RWPE1 (cell line): Measurements from ENCODE around the gene SLC6A6.
A peak's percentile ranks its signal among the peaks of the same experiment; 100 is the strongest.

Experiments
- CTCF ChIA-PET: fragments of 350-600 bp; sonication (Branson Sonifier 250); formaldehyde crosslinking; extraction: SDS; loops from one replicate; lab custom pipeline; 2021; lab: Yijun Ruan, JAX
- POLR2A ChIA-PET: fragments of 400-600 bp; formaldehyde crosslinking; extraction: SDS; loops from one replicate; lab custom pipeline; 2020; ENCODE audit warnings: antibody characterized with exemption; ENCODE audit not compliant: low non-redundant PET; lab: Yijun Ruan, JAX
- DNase-seq: peaks from one replicate; pipeline ENCODE4 v3.0.0; 2012; ENCODE audit warnings: low spot score
- H3K27ac ChIP-seq: fragments of 450-650 bp; 2 replicates; pipeline ENCODE4 v1.5.1; 2017
- CTCF ChIP-seq: fragments of 450-650 bp; conservative IDR thresholded peaks from 2 replicates; pipeline ENCODE4 v1.5.1; 2017; ENCODE audit warnings: low read depth, mild to moderate bottlenecking

The SLC6A6 gene

GRCh38 chr3:14506626-14507304 is 104.4 kb downstream of the SLC6A6 start:
- no peak for DNase-seq
- CTCF ChIA-PET, result interaction anchor here (1.0 kb wide), 1 partner anchor 41 kb away, joined by 3 read pairs; no protein-coding TSS in a partner anchor
- H3K27ac ChIP-seq, result no peak overlapping the region
- TF ChIP-seq CTCF, result no peak
- POLR2A ChIA-PET, result no interaction called here

GRCh38 chr3:14507305-14507741 is 104.9 kb downstream of the SLC6A6 start:
- ChIA-PET CTCF (interaction anchor here (1.0 kb wide), 1 partner anchor 41 kb away, joined by 3 read pairs; no protein-coding TSS in a partner anchor), POLR2A (no interaction called here)
- no peak for TF ChIP-seq CTCF
- DNase-seq, result no peak
- H3K27ac ChIP-seq, result no peak overlapping the region

DNA sequence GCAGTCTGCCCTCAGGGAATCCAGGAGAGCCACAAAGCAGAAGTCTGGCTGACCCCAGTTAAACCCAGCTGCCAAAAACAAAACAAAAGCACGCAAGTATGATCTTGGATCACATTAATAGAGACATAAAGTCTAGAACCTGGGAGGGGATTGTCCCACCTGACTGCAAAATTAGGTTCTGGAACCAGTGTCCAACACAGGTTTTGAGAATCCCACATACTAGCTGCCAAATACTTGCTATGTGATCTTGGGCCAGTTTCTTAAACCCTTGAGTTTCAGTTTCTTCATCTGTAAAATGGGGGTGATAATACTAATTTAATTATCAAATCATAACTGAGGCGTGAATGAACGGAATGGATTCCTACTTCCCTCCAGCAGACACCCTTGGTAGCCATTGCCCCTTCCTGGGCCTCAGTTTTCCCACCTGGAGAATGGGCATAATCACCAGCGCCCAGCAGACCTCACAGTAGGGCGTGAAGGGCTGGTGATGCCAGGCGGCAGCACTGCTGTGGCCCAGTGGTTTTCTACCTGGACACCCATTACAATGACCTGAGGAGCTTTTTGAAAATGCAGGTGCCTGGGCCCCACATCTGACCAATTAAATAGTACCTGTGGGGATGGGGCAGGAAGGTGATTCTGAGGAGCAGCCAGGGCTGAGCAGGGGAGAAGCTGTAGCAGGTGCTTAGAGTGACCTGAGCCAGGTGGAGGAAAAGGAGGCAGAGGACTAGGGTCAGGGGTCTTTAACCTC is 105.5 kb downstream of the SLC6A6 start:
- no peak for TF ChIP-seq CTCF
- no peak for DNase-seq
- ChIA-PET POLR2A (no interaction called here), CTCF (interaction anchor here (0.8 to 1.0 kb wide), 2 partner anchors 8 to 40 kb away, joined by 3 read pairs; no protein-coding TSS in a partner anchor)
- H3K27ac ChIP-seq, result no peak overlapping the region

- DNase-seq, result no peak
- TF ChIP-seq CTCF, result no peak
- CTCF ChIA-PET, result interaction anchor here (0.8 kb wide), 1 partner anchor 9 kb away, joined by 3 read pairs; no protein-coding TSS in a partner anchor
- POLR2A ChIA-PET, result no interaction called here
- H3K27ac ChIP-seq, result no peak overlapping the region
Measured at GRCh38 chr3:14508505-14508819, 106.1 kb downstream of the SLC6A6 start.

DNA sequence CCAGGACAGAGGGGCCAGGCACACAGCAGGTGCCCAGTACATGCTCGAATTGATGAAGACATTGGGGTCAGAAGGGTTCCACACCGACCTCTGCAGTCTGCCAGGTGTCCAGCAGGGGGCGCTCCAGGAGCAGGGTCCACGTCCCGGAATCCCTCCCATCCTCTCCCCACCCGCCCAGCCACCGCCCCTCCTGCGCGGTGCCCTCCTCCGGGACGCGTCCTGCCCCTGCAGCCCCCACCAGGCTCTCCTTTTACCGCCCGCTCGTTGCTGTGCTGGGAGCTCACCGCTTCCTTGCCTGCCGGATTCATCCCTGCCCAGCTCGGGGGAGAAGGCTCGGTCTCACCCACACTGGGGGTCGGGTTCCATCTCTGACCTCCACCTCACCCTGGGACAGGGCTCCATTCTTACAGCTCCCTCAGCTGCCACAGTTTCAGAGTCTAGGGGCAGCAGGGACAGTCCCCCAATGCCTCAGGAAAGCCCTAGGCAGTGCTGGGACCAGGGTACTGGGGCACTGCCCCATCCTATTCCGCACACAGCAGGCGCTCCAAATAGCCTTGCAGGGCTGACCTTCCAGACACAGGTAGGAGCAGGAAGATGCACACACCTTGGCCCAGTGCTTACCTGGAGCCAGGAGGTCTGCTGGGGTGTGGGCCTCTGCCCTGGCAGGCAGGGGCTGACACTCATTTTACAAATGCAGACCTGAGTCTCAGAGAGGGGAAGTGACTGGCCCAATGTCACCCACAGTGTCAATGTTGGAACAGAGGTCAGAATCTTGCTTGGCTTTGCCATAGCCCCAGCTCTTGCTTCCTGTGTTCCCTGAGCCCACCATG is 106.8 kb downstream of the SLC6A6 start:
- peak; percentile 55 for DNase-seq
- no peak overlapping the region for H3K27ac ChIP-seq
- peak; percentile 86 for TF ChIP-seq CTCF
- POLR2A ChIA-PET, result no interaction called here
- CTCF ChIA-PET, result interaction anchor here (0.5 to 0.7 kb wide), 5 partner anchors 11 to 1291 kb away, joined by 3 to 4 read pairs (median 3); partner anchors contain the start of gene CCDC174

DNA sequence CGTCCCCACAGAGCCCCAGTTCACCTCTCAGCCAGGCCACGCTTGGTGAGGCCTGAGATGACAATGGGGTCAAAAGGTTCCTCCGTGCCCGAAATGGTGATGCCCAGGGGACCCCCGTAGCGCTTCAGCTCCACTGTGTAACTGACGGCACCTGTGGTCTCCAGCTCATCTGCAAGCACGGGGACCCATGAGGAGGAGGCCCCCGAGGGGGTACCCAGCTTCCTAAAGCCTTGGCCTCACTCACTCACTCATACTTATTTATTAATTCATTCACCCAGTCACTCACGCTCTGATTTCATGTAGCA is 107.3 kb downstream of the SLC6A6 start:
- no peak overlapping the region for H3K27ac ChIP-seq
- no peak for DNase-seq
- ChIA-PET CTCF (interaction anchor here (0.7 kb wide), 2 partner anchors 11 to 40 kb away, joined by 3 to 4 read pairs; no protein-coding TSS in a partner anchor), POLR2A (no interaction called here)
- no peak for TF ChIP-seq CTCF
